GM12874 (cell line): ENCODE measurements around the gene SETX.

ENCODE experiments used
- CTCF ChIP-seq: IDR thresholded peaks from 2 replicates; pipeline ENCODE4 v1.5.1; 2011; ENCODE audit warnings: low read depth, mild to moderate bottlenecking, control low read depth, low read length, moderate library complexity; ENCODE audit not compliant: insufficient read depth

Gene SETX, protein sequence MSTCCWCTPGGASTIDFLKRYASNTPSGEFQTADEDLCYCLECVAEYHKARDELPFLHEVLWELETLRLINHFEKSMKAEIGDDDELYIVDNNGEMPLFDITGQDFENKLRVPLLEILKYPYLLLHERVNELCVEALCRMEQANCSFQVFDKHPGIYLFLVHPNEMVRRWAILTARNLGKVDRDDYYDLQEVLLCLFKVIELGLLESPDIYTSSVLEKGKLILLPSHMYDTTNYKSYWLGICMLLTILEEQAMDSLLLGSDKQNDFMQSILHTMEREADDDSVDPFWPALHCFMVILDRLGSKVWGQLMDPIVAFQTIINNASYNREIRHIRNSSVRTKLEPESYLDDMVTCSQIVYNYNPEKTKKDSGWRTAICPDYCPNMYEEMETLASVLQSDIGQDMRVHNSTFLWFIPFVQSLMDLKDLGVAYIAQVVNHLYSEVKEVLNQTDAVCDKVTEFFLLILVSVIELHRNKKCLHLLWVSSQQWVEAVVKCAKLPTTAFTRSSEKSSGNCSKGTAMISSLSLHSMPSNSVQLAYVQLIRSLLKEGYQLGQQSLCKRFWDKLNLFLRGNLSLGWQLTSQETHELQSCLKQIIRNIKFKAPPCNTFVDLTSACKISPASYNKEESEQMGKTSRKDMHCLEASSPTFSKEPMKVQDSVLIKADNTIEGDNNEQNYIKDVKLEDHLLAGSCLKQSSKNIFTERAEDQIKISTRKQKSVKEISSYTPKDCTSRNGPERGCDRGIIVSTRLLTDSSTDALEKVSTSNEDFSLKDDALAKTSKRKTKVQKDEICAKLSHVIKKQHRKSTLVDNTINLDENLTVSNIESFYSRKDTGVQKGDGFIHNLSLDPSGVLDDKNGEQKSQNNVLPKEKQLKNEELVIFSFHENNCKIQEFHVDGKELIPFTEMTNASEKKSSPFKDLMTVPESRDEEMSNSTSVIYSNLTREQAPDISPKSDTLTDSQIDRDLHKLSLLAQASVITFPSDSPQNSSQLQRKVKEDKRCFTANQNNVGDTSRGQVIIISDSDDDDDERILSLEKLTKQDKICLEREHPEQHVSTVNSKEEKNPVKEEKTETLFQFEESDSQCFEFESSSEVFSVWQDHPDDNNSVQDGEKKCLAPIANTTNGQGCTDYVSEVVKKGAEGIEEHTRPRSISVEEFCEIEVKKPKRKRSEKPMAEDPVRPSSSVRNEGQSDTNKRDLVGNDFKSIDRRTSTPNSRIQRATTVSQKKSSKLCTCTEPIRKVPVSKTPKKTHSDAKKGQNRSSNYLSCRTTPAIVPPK (N-terminal part only)

DNA sequence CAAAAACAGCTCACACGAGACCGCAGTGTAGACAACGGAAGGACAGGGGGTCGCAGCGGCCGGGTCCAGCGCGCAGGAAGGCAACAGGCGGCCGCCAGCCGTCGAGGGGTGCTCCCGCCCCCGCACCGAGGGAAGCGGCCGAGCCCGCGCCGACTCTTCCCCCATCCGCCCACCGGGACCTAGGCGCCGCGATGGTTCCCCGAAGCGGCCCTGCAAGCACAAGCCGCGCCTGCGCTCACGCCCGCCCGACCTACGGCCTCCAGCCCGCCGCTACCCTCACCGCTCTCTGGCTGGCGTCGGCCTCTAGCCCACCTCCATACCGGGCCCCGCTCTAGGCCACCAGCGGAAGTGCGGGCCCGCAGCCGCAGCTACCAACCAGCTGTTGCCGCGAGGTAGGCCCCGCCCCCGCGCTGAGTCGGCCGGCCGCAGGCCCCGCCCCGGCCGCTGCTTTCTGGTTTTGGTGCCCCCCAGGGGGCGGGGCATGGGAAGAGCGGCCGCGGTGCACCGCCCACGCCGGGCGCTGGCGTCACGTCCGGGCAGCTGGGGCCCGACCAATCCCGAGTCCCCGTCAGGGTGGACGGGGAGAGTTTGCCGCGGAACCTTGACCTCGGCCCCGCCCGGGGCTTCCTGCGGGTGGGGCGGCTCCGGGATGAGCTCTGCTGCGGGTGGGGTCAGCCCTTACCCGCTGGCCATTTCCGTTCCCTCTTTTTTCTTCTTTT, at the start of gene SETX:
Gene SETX (minus strand): TSS at position 350 of the 719 bp plus-strand sequence. CDS start 5,558 bp downstream, outside the sequence.
- no peak for TF ChIP-seq CTCF

DNA sequence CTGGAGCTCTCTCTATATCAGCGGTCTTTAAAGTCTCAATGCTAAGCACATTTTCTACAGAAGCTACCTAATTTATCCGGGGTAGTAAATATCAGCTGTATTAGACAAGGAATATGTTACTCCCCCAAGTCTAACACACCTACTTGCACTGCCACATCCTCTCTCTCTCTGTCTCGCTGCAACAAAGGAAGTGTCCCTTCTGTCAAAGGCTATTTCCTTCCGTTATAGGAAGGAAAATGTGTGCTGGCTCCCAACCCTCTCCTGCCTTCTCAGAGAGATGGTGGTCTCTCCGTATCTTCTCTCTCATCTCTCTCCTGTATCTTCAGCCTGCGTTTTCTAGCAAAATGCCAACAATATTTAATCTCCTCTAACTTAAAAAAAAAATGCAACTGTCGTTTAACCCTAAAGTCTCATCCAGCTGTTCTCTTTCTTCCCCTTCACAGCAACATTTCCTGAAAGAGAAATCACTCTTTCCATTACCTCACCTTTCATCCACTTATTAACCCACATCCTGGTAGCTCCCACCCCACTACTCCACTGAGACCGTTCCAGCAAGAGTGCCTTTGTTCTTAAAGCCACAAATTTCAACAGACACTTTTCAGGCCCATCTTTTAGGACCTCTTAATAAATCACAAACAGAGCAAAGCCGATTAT, 49.6 kb upstream of the SETX start:
- TF ChIP-seq CTCF, result no peak

DNA sequence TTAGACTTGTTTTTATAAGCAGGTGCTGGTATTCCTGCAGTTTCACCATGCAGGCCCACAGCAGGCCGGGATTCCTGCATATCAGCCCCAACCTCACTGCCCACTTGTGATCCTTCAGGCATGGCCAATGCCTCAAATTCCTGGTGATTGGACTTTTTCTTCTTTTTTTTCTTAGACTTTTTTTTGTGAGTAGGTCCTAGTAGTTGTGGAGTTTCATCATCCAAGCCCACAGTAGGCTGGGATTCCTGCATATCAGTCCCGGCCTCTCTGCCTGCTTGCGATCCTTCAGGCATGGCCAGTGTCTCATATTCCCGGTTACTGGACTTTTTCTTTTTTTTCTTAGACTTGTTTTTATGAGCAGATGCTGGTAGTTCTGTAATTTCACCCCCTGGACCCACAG, 47.0 kb upstream of the SETX start:
- TF ChIP-seq CTCF, result no peak

GRCh38 chr9:132395560-132395959, 40.8 kb upstream of the SETX start:
- TF ChIP-seq CTCF, result no peak

- no peak for TF ChIP-seq CTCF
Observed at GRCh38 chr9:132391449-132391848, 36.7 kb upstream of the SETX start.

DNA sequence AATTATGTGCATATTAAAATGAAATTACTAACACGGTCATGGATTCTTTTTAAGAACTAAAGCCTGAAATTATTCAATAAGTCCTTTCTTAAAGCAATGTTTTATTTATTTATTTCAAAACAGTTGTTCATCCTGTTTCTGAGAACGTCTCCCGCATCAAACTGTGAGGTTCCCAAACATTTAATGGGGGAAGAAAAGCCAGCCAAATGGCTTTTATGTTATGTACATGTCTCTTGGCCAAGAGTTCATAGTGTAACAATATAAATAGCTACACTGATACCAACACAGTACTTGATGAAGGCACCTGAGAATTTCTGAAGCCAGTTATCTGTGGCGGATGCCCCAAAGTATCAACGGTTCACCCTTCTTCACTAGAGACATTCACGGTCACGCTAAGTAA, 36.2 kb upstream of the SETX start:
- no peak for TF ChIP-seq CTCF
